AG10803 (cell line): ENCODE data around the gene MGAT5.
A peak's percentile ranks its signal among the peaks of the same experiment; 100 is the strongest.

ENCODE experiments used
- DNase-seq: peaks from one replicate; pipeline ENCODE4 v3.0.0; 2010; ENCODE audit warnings: low read depth
- H3K4me3 ChIP-seq: 2 replicates; pipeline ENCODE4 v1.5.1; 2011; ENCODE audit warnings: mild to moderate bottlenecking, low read length, control low read depth
- TF ChIP-seq, protein P1 (sequence below): conservative IDR thresholded peaks from 2 replicates; pipeline ENCODE4 v1.5.1; 2011; ENCODE audit warnings: mild to moderate bottlenecking, low read length, control low read depth, inconsistent platforms

Gene MGAT5

DNA sequence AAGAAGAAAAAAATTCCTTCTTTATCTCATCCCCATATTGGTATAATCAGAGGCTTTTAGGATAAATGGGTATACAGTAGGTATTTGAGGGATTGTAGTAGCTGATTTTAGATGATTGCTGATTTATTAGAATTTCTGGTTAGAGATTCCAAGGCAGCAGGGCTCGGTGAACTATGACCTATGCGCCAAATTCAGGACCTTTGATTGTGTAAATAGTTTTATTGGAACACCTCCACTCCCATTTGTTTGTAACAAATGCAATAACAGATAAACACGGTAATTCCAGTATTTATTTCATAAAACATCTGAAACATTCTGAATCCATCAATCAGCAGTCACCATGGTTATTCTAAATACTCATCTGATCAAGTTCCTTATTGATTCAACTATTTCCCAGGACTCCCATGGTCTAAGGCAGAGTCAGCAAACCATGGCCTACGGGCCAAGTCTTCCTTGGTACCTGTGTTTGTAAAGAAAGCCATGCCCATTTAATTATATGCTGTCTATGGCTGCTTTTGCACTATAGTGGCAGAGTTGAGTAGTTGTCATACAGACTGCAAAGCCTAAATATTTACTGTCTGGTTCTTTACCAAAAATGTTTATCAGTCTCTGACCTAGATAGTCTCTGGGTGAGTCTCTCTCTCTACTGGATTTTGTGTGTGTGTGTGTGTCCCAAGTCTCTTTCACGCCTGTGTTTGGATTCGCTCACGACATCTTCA, 4.3 kb downstream of the MGAT5 start:
- TF ChIP-seq, protein P1, sequence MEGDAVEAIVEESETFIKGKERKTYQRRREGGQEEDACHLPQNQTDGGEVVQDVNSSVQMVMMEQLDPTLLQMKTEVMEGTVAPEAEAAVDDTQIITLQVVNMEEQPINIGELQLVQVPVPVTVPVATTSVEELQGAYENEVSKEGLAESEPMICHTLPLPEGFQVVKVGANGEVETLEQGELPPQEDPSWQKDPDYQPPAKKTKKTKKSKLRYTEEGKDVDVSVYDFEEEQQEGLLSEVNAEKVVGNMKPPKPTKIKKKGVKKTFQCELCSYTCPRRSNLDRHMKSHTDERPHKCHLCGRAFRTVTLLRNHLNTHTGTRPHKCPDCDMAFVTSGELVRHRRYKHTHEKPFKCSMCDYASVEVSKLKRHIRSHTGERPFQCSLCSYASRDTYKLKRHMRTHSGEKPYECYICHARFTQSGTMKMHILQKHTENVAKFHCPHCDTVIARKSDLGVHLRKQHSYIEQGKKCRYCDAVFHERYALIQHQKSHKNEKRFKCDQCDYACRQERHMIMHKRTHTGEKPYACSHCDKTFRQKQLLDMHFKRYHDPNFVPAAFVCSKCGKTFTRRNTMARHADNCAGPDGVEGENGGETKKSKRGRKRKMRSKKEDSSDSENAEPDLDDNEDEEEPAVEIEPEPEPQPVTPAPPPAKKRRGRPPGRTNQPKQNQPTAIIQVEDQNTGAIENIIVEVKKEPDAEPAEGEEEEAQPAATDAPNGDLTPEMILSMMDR, result no peak
- DNase-seq, result no peak
- H3K4me3 ChIP-seq, result no peak overlapping the region

DNA sequence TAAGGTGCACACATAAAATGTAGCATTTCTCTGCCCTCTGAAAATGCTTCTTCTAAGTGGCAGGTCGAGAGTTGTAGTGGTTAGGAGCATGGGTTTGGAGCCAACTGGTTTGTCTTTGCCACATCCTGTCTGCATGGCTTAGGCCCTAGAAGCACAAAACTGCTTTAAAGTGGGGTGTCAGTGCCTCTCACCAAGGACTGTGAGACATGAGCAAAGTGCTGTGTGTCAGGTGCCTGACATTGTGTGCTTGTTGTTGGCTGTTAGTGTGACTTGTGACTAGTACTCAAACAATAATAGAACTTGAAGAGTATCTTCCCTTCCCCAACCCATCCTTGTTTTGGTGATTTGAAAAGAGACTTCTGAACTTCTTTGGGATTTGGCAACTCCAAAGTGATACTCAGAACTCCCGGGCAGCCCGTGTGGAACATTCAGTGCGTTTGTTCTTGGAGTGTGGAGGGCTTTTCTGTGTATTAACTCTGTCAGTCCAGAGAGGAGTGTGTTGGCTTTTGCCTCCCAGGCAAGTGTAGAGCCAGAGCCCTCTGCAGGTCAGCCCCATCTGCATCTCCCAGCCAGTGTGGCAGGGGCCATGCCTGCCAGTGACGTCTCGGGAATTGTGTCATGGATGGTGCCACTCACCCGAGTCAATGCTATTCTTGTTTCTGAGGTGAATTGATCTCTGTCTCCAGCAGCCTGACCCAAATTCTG, 5.0 kb downstream of the MGAT5 start:
- no peak overlapping the region for H3K4me3 ChIP-seq
- peak; percentile 25 for DNase-seq
- TF ChIP-seq, protein P1, result no peak

DNA sequence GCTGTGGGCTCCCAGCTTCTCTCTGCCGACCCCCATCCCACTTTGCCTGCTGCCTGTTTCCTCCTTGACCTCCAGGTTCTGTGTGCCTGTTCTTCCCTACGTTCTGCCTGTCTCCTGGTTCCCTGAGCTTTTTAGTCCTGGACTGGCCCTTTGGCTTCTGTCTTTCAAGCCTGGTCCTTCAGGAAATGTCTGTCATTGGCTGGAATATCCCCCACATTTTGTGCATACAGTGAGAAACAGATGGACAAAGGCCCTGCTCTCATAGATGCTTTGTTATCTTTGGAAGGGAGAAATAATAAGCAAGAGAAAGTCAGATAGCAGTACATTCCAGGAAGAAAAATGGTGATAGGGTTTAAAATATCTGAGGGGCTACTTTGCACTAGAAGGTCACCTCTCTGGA, 5.7 kb downstream of the MGAT5 start:
- TF ChIP-seq, protein P1, result no peak
- no peak for DNase-seq
- no peak overlapping the region for H3K4me3 ChIP-seq

DNA sequence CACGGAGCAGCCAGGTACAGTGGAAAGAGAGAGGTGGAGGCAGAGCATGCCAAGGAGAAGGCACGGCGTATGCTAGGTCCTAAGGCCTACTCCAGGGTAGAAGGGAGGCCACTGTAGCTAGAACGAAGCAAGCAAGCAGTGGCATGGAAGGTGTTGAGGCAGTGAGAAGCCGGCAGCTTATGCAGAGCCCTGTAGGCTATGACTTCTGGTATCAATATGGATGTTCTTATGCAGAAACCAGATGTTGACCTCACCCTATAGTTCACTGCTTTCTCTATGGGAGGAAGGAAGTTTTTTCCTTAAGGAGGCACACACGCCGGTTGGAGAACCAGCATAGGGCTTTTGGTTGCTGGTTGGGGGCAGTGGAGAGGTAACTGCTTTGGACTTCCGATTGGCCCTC, 6.1 kb downstream of the MGAT5 start:
- TF ChIP-seq, protein P1, result no peak
- DNase-seq, result no peak
- H3K4me3 ChIP-seq, result no peak overlapping the region

DNA sequence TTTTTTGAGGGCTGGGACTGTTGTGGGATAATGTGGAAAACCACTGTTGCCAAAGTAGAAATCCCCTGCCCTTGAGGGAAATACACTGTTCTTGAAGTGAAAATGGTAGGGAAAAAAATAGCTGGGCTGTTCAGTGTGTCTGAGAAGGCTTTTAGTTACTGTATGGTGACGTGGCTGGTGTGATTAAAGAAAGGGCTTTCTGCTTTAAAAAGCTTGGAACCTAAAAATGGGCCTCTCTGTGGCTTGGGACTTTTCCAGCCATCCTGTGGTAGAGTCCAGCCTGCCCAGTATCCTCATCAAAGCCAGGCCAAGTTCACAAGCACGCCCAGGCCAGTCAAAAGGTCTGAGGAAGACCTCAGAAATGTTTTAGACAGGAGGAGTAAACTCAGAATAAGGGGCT, 6.8 kb downstream of the MGAT5 start:
- DNase-seq, result peak; percentile 95
- H3K4me3 ChIP-seq, result no peak overlapping the region
- TF ChIP-seq, protein P1, result no peak

DNA sequence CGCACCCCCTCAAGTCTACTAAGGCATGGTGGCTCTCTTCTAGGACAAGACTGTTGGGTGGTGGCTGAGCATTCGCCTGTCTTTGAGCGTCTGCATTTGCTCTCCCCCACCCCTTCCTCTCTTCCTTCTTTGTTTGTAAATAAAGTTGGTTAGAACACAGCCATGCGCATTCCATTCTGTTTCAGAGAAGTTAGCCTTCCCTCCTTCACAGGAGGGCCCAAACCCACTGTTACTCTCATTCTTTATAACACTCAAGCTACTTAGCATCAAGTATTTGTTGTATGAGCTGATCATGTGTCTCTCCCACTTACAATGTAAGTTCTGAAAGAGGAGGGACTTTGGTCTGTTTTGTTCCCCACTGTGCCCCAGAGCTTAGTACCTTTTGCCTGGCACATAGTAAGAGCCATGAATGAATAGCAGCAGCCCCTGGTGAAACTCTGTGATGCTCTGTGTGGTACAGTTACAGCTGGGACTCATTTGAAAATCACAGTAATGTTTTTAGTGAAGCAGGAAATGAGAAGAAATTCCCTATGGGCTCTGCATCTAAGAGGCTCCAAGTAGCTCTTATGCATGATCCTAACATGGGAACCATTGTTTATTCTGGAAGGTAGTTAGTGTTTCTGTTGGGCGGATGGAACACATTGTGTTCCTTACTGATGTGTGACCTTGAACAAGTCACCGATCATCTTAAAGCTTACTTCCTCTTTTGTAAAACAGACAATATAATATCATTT, 7.7 kb downstream of the MGAT5 start:
- DNase-seq, result peak; percentile 59
- TF ChIP-seq, protein P1, result no peak

DNA sequence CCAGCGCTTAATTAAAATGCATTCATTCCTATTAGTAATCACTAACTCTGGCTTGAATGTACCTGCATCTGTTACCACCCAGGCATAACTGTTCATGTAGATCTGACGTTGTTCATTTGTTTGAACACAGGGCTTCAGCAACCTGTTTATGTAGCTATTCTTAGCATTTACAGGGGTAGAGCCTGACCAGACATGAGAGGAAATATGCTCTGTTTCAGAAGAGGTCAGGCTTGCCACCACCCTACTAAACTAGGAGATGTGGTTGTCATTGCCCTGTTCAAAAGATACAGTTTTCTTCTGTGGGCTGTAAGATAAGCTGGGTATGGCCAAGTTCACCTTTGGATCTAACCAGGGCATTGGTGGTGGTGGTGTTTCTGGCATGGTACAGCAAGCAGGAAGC, 8.8 kb downstream of the MGAT5 start:
- H3K4me3 ChIP-seq, result no peak overlapping the region
- no peak for DNase-seq
- TF ChIP-seq, protein P1, result no peak

More for the DNA sequence above, 7.7 kb downstream of the MGAT5 start:
- no peak overlapping the region for H3K4me3 ChIP-seq
